ENCODE data around the gene FBXO17.

Gene FBXO17, protein sequence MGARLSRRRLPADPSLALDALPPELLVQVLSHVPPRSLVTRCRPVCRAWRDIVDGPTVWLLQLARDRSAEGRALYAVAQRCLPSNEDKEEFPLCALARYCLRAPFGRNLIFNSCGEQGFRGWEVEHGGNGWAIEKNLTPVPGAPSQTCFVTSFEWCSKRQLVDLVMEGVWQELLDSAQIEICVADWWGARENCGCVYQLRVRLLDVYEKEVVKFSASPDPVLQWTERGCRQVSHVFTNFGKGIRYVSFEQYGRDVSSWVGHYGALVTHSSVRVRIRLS

GRCh38 chr19:38975214-38975860 is at the start of gene FBXO17:
Gene FBXO17, minus strand, starts transcription at chr19:38975742. Its CDS starts 25,423 bp downstream, at chr19:38950319.
- DNase-seq (ENCODE audit: low read depth), result no peak
- H3K4me3 ChIP-seq (ENCODE audit: low read depth, low read length), result no peak within 1 kb of the TSS

GRCh38 chr19:39024875-39025641 is 49.5 kb upstream of the FBXO17 start:
- no peak for DNase-seq (ENCODE audit: low read depth)
- H3K4me3 ChIP-seq (ENCODE audit: low read depth, low read length), result no peak overlapping the region
- TF ChIP-seq, protein P1, sequence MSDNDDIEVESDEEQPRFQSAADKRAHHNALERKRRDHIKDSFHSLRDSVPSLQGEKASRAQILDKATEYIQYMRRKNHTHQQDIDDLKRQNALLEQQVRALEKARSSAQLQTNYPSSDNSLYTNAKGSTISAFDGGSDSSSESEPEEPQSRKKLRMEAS (IDR thresholded peaks at IDR 0.05; ENCODE audit: low read depth, low read length), result no peak
- TF ChIP-seq, protein P2, sequence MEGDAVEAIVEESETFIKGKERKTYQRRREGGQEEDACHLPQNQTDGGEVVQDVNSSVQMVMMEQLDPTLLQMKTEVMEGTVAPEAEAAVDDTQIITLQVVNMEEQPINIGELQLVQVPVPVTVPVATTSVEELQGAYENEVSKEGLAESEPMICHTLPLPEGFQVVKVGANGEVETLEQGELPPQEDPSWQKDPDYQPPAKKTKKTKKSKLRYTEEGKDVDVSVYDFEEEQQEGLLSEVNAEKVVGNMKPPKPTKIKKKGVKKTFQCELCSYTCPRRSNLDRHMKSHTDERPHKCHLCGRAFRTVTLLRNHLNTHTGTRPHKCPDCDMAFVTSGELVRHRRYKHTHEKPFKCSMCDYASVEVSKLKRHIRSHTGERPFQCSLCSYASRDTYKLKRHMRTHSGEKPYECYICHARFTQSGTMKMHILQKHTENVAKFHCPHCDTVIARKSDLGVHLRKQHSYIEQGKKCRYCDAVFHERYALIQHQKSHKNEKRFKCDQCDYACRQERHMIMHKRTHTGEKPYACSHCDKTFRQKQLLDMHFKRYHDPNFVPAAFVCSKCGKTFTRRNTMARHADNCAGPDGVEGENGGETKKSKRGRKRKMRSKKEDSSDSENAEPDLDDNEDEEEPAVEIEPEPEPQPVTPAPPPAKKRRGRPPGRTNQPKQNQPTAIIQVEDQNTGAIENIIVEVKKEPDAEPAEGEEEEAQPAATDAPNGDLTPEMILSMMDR (IDR thresholded peaks at IDR 0.05; ENCODE audit: low read depth, low read length), result no peak

More at GRCh38 chr19:38975214-38975860, at the start of gene FBXO17:
- TF ChIP-seq, protein P1 (IDR thresholded peaks at IDR 0.05; ENCODE audit: low read depth, low read length), result no peak
- TF ChIP-seq MYC (IDR thresholded peaks at IDR 0.05; ENCODE audit: low read depth, low read length), result no peak
- TF ChIP-seq, protein P2 (IDR thresholded peaks at IDR 0.05; ENCODE audit: low read depth, low read length), result no peak
- TF ChIP-seq POLR2A (IDR thresholded peaks at IDR 0.05; ENCODE audit: extremely low read depth, insufficient read length), result no peak

DNA sequence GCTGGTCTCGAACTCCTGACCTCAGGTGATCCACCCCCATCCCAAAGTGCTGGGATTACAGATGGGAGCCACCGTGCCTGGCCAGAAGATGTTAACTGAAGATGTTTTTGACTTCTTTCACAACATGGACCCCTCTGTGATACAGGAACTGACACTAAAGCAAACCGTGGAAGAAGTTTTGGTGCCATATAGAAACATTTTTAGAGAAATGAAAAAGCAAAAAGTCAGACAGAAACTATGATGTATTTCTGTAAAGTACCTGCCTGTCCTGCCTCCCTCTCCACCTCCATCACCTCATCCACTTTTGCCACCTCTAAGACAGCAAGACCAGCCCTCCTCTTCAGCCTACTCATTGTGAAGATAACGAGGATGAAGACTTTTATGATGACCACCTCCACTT is 45.5 kb upstream of the FBXO17 start:
- H3K4me3 ChIP-seq (ENCODE audit: low read depth, low read length), result no peak overlapping the region
- DNase-seq (ENCODE audit: low read depth), result no peak

GRCh38 chr19:39017646-39018045 is 42.1 kb upstream of the FBXO17 start:
- no peak for DNase-seq (ENCODE audit: low read depth)
- TF ChIP-seq MYC (IDR thresholded peaks at IDR 0.05; ENCODE audit: low read depth, low read length) (no peak), POLR2A (IDR thresholded peaks at IDR 0.05; ENCODE audit: extremely low read depth, insufficient read length) (no peak)
- TF ChIP-seq, protein P1 (IDR thresholded peaks at IDR 0.05; ENCODE audit: low read depth, low read length), result no peak
- TF ChIP-seq, protein P2 (IDR thresholded peaks at IDR 0.05; ENCODE audit: low read depth, low read length), result no peak
- no peak overlapping the region for H3K4me3 ChIP-seq (ENCODE audit: low read depth, low read length)

More for the DNA sequence above, 45.5 kb upstream of the FBXO17 start:
- TF ChIP-seq MYC (IDR thresholded peaks at IDR 0.05; ENCODE audit: low read depth, low read length), result no peak
- TF ChIP-seq, protein P1 (IDR thresholded peaks at IDR 0.05; ENCODE audit: low read depth, low read length), result no peak
- TF ChIP-seq, protein P2 (IDR thresholded peaks at IDR 0.05; ENCODE audit: low read depth, low read length), result no peak
- TF ChIP-seq POLR2A (IDR thresholded peaks at IDR 0.05; ENCODE audit: extremely low read depth, insufficient read length), result no peak

DNA sequence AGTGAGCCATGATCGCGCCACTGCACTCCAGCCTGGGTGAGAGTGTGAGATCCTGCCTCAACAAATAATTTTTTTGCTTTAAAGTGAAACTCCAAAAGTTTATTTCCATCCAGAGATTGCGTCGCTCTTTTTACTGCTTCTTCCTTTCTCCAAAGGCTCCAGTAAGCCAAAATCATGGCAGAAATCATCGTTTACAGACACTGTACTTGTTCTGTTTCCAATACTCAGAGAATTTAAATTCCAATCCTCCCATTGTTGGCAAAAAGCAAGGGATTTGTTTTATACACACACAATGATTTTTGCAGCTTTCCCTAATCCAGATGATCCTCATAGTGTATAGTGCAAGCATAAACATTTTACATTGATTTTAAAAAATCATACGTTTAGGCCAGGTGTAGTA is 41.5 kb upstream of the FBXO17 start:
- TF ChIP-seq MYC (IDR thresholded peaks at IDR 0.05; ENCODE audit: low read depth, low read length) (no peak), POLR2A (IDR thresholded peaks at IDR 0.05; ENCODE audit: extremely low read depth, insufficient read length) (no peak)
- TF ChIP-seq, protein P1 (IDR thresholded peaks at IDR 0.05; ENCODE audit: low read depth, low read length), result no peak
- TF ChIP-seq, protein P2 (IDR thresholded peaks at IDR 0.05; ENCODE audit: low read depth, low read length), result no peak
- H3K4me3 ChIP-seq (ENCODE audit: low read depth, low read length), result no peak overlapping the region
- no peak for DNase-seq (ENCODE audit: low read depth)
